Measurements from ENCODE around the gene ITPRID2. TPM values are rescaled to one million over a fixed set of nuclear protein-coding genes. Genes with fewer than 3 reads are reported as not detected.

Gene ITPRID2
- total and polyA plus RNA-seq, 2 donors (not counting 1 experiment from before 2014, with no cell fraction given) = 8.9 to 47.6 TPM

DNA sequence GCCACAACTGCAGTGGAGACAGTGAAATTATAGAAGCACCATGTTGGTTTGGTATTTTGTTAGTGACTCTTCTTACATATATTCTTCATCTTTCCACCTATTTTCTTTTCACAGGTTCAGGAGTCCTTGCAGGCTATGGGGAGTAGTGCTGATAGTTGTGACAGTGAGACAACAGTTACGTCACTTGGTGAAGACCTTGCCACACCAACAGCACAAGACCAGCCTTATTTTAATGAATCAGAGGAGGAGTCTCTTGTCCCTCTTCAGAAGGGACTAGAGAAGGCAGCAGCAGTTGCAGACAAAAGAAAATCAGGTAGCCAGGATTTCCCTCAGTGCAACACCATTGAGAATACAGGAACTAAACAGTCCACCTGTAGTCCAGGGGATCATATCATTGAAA, 23.6 kb downstream of the ITPRID2 start:
- no peaks in the 10 kb centered on the region for H3K79me2 ChIP-seq (ENCODE audit: control insufficient read depth, insufficient read depth, low read length)
- H3K27ac Mint-ChIP-seq = no peak overlapping the region

More for the DNA sequence above, 23.6 kb downstream of the ITPRID2 start:
- Histone ChIP-seq H3K4me2 (replicated peaks; ENCODE audit: low read depth, low read length, poor library complexity, severe bottlenecking) (no peak overlapping the region), H3K27ac (ENCODE audit: low read length in 2 of 2) (no peak overlapping the region), H3K4me1 (ENCODE audit: control insufficient read depth in 2 of 2, insufficient read depth in 2 of 2, low read length in 2 of 2) (no peaks in the 10 kb centered on the region), H3K9ac (ENCODE audit: low read length) (no peak overlapping the region), H3K4me3 (ENCODE audit: control extremely low read depth in 1 of 5, extremely low read depth in 1 of 5, insufficient read depth in 1 of 5, low read depth in 2 of 5, low read length in 4 of 5) (no peak overlapping the region), H3K36me3 (replicated peaks in 1 of 2; ENCODE audit: control extremely low read depth in 1 of 2, control insufficient read depth in 1 of 2, extremely low read depth in 1 of 2, insufficient read depth in 2 of 2, low read length in 1 of 2) (peaks cover 0 to 30% of the 10 kb centered on the region in 2 experiments), H3K27me3 (replicated peaks in 1 of 4; ENCODE audit: control extremely low read depth in 1 of 4, control insufficient read depth in 3 of 4, insufficient read depth in 4 of 4, low read length in 3 of 4) (no peaks in the 10 kb centered on the region), H3K9me3 (ENCODE audit: control extremely low read depth in 1 of 3, control insufficient read depth in 2 of 3, insufficient read depth in 1 of 3, low read length in 2 of 3) (no peaks in the 10 kb centered on the region), H2AFZ (ENCODE audit: insufficient read depth, low read depth, low read length, poor library complexity, severe bottlenecking) (no peak overlapping the region), H4K20me1 (ENCODE audit: control insufficient read depth, insufficient read depth, low read length, poor library complexity, severe bottlenecking) (no peaks in the 10 kb centered on the region)
- DNase-seq = no peak
- TF ChIP-seq CTCF (IDR thresholded peaks at IDR 0.05) (no peak), EZH2 (IDR thresholded peaks at IDR 0.05; ENCODE audit: borderline replicate concordance, insufficient read depth, low read depth, low read length, poor library complexity, severe bottlenecking) (no peak)
- POLR2A ChIA-PET = no interaction called here
- WGBS (ENCODE audit: insufficient coverage) = no CpG with 5 or more reads among the region's 1 CpG
- CTCF ChIA-PET = interaction anchor here (2.1 kb wide), 1 partner anchor 11 kb away, joined by 8 read pairs; no protein-coding TSS in a partner anchor
- ATAC-seq (ENCODE audit: low read depth) = no peak
- Mint-ChIP-seq H3K9me3 (ENCODE audit: insufficient read depth) (no peaks in the 10 kb centered on the region), H3K4me1 (peaks cover 1% of the 10 kb centered on the region), H3K27me3 (no peaks in the 10 kb centered on the region), H3K4me3 (no peak overlapping the region)
- intact Hi-C loops (cut with micrococcal nuclease) = no loop called here
